Kidney (tissue), 14 donors: ENCODE results near the gene SLC28A2. TPM values are rescaled to one million over a fixed set of nuclear protein-coding genes. Genes with fewer than 3 reads are reported as not detected.

Experiments
- DNase-seq, 5 donors: peaks; one replicate each; pipeline ENCODE4 v3.0.0-alpha.2; 2013 to 2020
- FAIRE-seq: peaks from 2 replicates; lab custom pipeline; 2012; peaks lifted over from hg19 to GRCh38; lab: Jason Lieb, UNC
- H3K27ac ChIP-seq, 2 donors: one replicate each; pipeline ENCODE4 v1.7.0; 2013; ENCODE audit warnings: low read depth in 2 of 2, low read length in 2 of 2, inconsistent platforms in 1 of 2
- H3K27me3 ChIP-seq: one replicate; pipeline ENCODE4 v1.7.1; 2013; ENCODE audit warnings: low read length, inconsistent platforms; ENCODE audit not compliant: control insufficient read depth, insufficient read depth
- H3K36me3 ChIP-seq, 3 donors: one replicate each; pipeline versions ENCODE4 v1.7.0 to v1.7.1; 2013; ENCODE audit warnings: low read length in 3 of 3, control low read depth in 1 of 3, inconsistent platforms in 1 of 3; ENCODE audit not compliant: insufficient read depth in 3 of 3, control insufficient read depth in 2 of 3
- H3K4me1 ChIP-seq, 3 donors: one replicate each; pipeline versions ENCODE4 v1.7.0 to v1.7.1; 2013; ENCODE audit warnings: low read length in 3 of 3, inconsistent platforms in 1 of 3, low read depth in 1 of 3; ENCODE audit not compliant: control insufficient read depth in 2 of 3, insufficient read depth in 2 of 3
- H3K4me3 ChIP-seq, 3 donors: one replicate each; pipeline versions ENCODE4 v1.7.0 to v1.8.1; 2013; ENCODE audit warnings: low read length in 3 of 3, control low read depth in 1 of 3, inconsistent platforms in 1 of 3
- H3K9ac ChIP-seq, 3 donors: one replicate each; pipeline versions ENCODE4 v1.7.0 to v1.7.1; 2013; ENCODE audit warnings: low read length in 3 of 3, control low read depth in 1 of 3, inconsistent platforms in 1 of 3
- H3K9me3 ChIP-seq, 3 donors: one replicate each; pipeline versions ENCODE4 v1.7.0 to v1.7.1; 2013; ENCODE audit warnings: low read length in 3 of 3, control low read depth in 1 of 3, inconsistent platforms in 1 of 3; ENCODE audit not compliant: control insufficient read depth in 2 of 3, insufficient read depth in 1 of 3
- CTCF ChIP-seq: IDR thresholded peaks from 3 replicates; pipeline ENCODE4 v1.5.1; 2012; ENCODE audit warnings: mild to moderate bottlenecking, moderate library complexity, borderline replicate concordance; ENCODE audit not compliant: insufficient read depth; ENCODE audit errors: extremely low read depth
- intact Hi-C: fragments of 100-400 bp; cut with DNase I; formaldehyde crosslinking; loops from one replicate; pipeline ENCODE4 v1.11.1; 2022
- polyA plus RNA-seq: library from polyadenylated mRNA; stranded (reverse); fragments of 350-450 nt; fragmentation: Illumina TruSeq; extraction: RNeasy Lipid Tissue Mini Kit (QIAGEN cat#74804); gene quantifications from one replicate; pipeline ENCODE4 v1.2.3, GENCODE V29; 2014; ENCODE audit warnings: low read depth, low replicate concordance; ENCODE audit not compliant: insufficient read depth
- total RNA-seq: library from RNA; stranded (reverse); fragmentation: NEBNext Ultra II Directional; extraction: Animal tissue kit (Norgen Biotek cat#: 25700); gene quantifications from one replicate; pipeline ENCODE4 v1.2.1, GENCODE V29; 2021
- donor health status: control.
- donor health status: control.
- donor health status: control.
- donor health status: control.
- donor health status: control.
- donor health status: DM: yes; HTN: yes; CAD: no.
- donor health status: Normal renal cell carcinoma (clear cell type).

Gene SLC28A2
- total and polyA plus RNA-seq, 2 donors from 2014 or later, result 0.17 TPM; not detected in 1

GRCh38 chr15:45319472-45320214 is 67.6 kb downstream of the SLC28A2 start:
- no peak for DNase-seq
- H3K4me1 ChIP-seq, result no peaks in the 10 kb centered on the region
- H3K9me3 ChIP-seq, result peaks cover 0 to 3% (median 0%) of the 10 kb centered on the region in 3 donors
- intact Hi-C loops, result no loop called here
- no peak overlapping the region for H3K27ac ChIP-seq
- H3K4me3 ChIP-seq, result no peak overlapping the region
- H3K9ac ChIP-seq, result no peak overlapping the region
- H3K36me3 ChIP-seq, result no peaks in the 10 kb centered on the region
- no peak for TF ChIP-seq CTCF
- H3K27me3 ChIP-seq, result no peaks in the 10 kb centered on the region
- FAIRE-seq, result no peak

- H3K27me3 ChIP-seq, result no peaks in the 10 kb centered on the region
- H3K4me3 ChIP-seq, result no peak overlapping the region
- intact Hi-C loops, result no loop called here
- H3K27ac ChIP-seq, result no peak overlapping the region
- DNase-seq, result peak in 1 of 5 donors; percentile 20
- H3K4me1 ChIP-seq, result no peaks in the 10 kb centered on the region
- TF ChIP-seq CTCF, result no peak
- H3K36me3 ChIP-seq, result no peaks in the 10 kb centered on the region
- H3K9ac ChIP-seq, result no peak overlapping the region
- H3K9me3 ChIP-seq, result peaks cover 0 to 3% (median 0%) of the 10 kb centered on the region in 3 donors
- FAIRE-seq, result no peak
Measured at GRCh38 chr15:45320581-45321205, 68.7 kb downstream of the SLC28A2 start.

- DNase-seq, result no peak
- TF ChIP-seq CTCF, result no peak
- Histone ChIP-seq H3K9me3 (no peaks in the 10 kb centered on the region), H3K9ac (no peak overlapping the region), H3K27me3 (no peaks in the 10 kb centered on the region), H3K36me3 (no peaks in the 10 kb centered on the region), H3K4me3 (no peak overlapping the region), H3K4me1 (no peaks in the 10 kb centered on the region), H3K27ac (no peak overlapping the region)
- no peak for FAIRE-seq
- intact Hi-C loops, result no loop called here
Measured at GRCh38 chr15:45326280-45326679, 74.2 kb downstream of the SLC28A2 start.
